Left renal pelvis (tissue), 4 donors: ENCODE data around the gene ARL6. TPM values are rescaled to one million over a fixed set of nuclear protein-coding genes. Genes with fewer than 3 reads are reported as not detected.

Source experiments
- DNase-seq, 4 donors: peaks; one replicate each; pipeline ENCODE4 v3.0.0-alpha.2; 2013; ENCODE audit warnings: low read depth in 4 of 4, low spot score in 3 of 4
- polyA plus RNA-seq, 4 donors: library from polyadenylated mRNA; unstranded; fragments of 120-200 nt; gene quantifications; one replicate each; pipeline ENCODE4 v1.2.1, GENCODE V29; 2013; ENCODE audit not compliant: insufficient read length in 4 of 4

Gene ARL6, protein sequence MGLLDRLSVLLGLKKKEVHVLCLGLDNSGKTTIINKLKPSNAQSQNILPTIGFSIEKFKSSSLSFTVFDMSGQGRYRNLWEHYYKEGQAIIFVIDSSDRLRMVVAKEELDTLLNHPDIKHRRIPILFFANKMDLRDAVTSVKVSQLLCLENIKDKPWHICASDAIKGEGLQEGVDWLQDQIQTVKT
- polyA plus RNA-seq, result 10 to 100 TPM; 11.4 to 19.1 (median 17.4) TPM

DNA sequence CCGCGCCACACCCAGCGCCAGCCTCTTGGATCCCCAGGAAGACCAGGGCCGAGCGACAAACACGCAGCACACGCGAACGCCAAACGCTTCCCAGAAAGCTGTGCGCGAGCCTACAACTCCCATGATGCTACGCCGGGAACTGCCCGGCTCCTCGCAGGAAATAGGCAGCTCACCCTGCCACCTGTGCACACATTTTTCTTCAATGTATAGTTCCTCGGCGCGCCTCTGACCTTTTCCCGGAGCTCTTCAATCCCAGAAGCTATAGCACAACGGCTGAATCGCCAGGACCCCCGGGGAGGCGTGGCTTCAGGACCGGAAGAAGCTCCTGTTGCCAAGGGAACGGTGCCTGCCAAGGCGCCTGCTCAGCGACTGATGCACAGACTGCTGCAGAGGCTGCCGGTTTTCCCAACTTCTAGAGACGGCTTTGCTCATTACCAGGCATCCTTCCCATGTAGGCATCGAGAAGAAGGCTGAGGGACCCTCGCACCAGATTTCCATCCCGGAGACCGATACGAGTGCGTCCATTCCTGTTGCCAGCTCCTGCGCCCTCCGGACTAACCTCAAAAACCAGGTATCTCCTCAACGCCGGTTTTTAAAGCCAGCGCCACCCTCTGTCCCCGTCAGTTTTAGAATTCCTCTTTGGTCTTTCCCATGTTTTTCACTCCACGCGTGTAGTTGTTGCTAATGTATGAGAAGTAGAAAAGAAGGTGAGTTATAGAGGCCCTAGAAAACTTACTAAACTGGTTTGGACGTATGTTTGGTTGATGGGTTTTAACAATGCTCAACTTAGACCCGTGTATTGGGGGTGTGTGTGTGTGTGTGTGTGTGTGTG is at the start of gene ARL6:
ARL6 (plus strand) TSS at position 352 of the 832 bp plus-strand sequence. CDS start 3,350 bp downstream, outside the sequence.
- peak; percentile 74 to 82 (median 76) for DNase-seq

DNA sequence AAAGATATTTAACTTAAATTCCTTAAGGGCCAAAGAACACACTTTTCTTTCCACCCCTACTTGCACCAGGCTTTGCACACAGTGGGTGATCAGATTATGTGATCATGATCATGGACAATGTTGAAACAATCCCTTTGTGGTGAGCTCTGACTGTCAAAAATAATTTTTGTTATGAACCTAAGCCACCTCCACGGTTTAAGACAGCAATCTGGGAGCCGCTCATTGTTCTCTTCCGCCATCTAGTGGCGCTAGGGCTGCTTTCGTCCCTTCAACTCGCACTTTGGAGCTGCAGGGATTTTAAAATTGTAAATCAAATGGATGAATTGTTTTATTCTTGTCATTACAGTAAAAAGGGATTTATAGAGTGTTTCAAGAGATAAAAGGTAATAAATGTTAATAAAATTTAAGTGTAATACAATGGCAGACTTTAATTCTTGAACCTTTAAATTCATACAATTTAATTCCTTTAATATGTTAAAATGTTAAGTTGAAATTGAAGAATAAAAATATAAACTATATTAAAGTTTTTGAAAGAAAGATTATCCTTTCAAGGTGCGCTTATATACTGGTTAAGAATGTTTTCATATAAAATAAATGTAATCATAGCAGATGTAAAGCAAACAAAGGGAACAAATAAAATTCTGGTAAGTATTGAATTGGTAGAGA is 45.3 kb upstream of the ARL6 start:
- DNase-seq, result peak; percentile 33 to 58 (median 52)

DNA sequence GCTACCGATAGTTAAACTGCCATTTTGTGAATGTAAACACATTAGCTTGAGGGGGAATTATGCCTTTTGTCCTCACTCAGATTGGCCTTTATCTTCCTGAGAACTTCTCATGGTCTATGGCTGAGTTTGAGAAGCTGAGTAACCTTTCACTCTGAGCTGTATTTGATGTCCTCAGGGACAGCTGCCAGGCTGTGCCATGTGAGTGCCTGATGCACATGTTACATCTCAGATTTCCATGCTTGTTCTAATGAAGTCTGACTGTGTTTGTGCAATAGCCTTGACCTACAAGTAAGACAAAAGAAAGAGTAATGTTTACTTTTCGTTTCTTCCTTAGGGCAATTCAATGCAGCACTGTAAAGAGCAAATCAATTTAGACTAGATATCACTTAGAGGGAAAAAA is 44.1 kb upstream of the ARL6 start:
- no peak for DNase-seq

DNA sequence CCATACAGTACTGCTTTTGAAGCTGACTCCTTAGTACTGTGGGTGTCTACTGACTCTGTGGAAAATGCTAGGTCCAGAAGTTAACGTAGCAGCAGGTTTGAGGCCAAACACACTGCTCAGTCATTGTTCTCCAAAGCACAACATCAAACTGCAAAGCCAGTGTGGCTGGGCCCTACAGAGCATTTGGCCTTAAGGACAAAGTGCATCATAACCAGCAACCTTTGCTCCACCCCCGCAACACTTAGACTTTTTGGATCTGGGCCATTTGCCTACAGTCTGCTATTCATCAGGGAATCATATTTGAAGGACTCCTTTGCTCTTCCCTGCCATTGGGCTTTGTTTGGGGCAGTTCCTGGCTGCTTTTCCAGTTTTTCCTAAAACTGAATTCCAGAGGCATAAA is 43.1 kb upstream of the ARL6 start:
- DNase-seq, result no peak

DNA sequence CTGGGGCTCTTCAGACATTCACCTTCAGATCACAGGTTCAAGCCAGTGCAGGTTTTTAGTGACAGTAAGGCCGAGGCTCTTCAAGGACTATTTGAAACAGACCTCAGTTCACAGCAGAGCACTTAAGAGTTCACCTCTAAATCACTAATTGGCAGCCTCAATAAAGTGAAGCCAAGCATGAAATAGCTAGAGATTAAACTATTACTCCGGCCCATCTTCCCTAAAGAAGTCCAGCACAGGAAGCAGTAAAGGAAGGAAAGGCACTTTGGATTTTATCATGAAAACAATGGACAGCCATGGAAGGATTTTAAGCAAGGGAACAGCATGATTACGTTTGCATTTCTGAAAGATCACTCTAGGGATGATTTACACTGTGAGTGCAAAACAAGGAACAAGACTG is 27.6 kb upstream of the ARL6 start:
- DNase-seq, result peak; percentile 38 to 54 (median 42)

DNA sequence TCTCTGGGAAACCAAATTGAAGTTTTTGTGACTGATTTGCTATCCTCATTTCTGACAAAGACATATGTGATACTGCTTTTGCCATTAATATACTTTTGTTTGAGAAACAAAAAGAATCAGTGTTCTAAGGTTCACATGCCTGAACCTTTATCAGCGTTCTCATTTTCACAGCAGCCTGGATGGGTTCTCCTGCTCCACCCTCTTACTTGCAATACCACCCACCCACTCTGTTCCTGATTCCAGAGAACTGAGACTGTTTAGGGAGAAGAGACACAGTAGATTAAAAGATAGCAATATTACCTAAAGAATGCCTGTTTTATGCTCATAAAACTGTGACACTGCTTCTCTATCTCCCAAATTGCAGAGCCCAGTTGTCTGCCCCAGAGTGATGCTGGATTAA is 25.8 kb upstream of the ARL6 start:
- DNase-seq, result no peak

DNA sequence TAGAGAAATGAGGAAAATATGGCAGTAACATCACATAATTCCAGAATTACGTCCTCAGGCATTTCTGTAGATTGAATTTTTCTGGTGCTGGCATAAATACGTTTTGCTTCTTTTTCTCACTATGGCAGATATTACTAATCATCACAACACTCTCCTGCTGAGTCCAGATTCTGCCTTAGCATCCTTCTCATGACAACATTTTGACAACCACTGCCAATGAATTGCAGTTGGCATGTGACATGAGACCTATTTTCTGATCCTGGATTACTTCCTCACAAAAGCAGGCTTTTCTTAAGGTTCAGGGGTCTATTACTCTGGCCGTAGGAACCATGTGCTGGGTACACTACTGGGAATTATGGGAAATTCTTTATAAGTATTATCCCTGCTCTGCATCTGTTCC is 22.5 kb upstream of the ARL6 start:
- no peak for DNase-seq

DNA sequence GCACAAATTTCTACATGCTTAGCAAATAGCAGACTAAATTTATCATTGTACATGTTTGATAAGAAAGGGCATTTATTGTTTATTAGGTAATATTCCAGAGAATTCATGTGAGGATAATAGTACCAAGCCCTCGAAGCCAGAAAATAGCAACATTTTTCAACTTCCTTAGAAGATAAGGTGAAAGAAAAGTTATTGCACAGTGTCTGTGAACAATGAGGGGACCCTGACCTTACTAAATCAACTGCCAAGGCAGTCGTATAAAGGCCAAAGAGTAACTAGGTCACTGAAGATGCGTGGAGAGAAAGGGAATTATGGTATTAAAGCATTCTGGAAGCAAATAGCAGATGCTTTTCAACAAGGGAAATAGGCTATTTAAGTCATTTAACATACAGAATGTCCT is 20.3 kb upstream of the ARL6 start:
- DNase-seq, result no peak

DNA sequence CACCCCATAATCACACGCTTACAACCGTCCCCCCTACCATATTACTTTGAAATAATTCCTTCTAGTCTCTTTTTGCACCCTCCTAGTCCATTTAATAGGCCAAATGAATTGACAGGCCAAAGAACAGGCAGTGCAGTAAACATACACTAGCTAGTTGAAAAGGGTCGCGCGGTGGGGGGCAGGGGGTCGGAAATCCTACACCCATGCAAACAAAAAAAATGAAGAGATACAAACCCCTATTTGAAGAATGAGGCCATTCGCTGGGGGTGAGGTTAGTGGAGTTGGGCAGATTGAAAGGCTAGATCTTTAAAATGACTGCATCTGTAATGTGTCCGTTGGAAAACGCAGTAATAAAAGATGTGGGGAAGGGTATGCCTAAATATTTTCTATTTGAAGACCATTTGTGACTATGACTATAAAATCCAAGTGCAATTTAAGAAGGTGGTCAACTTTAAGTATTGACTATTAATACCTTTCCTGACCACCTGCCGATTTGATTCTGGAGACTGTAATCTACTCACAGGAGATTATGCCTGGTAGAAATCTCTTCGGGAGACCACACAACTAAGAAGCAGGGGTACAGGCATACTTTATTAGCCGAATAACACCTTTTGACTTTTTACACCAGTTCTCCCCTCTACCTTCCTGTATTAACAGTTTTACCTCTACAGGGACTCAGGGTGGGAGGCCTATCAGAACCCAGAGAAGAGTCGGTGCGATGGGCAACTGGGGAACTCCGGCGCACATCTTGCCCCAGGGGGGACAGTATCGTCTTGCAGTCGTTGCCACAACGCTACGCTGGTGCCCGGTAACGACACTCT is 762 bp upstream of the ARL6 start:
- peak in 1 of 4 donors; percentile 12 for DNase-seq

DNA sequence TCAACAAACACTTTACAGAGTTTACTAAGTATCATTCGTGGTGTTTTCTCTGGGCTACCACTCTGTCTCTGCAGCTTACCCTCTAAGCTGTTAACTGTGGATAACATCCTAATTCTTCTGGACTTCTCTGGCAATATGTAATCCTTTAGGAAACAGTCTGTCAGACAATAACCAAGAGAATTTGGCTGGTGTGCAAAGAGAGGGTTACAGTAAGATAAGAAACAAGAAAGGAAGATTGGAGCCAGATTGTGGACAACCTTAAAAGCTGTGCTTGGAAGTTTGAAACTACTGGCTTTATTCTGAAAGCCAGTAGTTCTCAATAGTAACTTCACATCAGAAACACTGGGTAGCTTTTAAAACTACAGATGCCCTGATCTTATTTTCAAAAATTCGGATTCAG is 778 bp downstream of the ARL6 start:
- no peak for DNase-seq

DNA sequence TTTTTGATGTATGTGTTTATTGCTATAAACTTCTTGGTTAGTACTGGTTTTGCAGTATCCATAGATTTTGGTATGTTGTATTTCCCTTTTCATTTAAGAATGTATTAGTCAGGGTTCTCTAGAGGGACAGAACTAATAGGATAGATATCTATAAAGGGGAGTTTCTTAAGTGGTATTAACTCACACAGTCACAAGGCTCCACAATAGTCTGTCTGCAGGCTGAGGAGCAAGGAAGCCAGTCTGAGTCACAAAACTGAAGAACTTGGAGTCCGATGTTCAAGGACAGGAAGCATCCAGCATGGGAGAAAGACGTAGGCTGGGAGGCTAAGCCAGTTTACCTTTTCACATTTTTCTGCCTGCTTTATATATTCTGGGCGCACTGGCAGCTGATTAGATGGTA is 8.4 kb downstream of the ARL6 start:
- DNase-seq, result no peak

DNA sequence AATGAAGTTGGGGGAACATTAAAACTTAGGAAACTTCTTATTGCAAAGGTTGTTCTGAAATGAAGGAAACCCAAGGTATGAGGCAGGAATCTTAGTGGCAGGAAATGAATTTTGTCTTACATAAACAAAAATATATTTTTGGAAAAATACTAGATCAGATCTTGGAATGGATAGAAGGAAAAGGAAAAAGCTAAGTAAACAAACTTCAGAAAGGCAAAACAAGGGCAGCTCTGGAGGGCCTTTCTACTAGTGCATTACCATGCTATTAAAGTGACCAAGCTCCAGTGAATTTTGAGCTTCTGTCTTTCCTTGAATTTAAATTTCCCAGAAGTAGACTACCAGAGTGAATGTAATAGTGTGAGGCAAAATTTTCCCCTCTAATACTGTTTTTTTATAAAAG is 13.6 kb downstream of the ARL6 start:
- no peak for DNase-seq

DNA sequence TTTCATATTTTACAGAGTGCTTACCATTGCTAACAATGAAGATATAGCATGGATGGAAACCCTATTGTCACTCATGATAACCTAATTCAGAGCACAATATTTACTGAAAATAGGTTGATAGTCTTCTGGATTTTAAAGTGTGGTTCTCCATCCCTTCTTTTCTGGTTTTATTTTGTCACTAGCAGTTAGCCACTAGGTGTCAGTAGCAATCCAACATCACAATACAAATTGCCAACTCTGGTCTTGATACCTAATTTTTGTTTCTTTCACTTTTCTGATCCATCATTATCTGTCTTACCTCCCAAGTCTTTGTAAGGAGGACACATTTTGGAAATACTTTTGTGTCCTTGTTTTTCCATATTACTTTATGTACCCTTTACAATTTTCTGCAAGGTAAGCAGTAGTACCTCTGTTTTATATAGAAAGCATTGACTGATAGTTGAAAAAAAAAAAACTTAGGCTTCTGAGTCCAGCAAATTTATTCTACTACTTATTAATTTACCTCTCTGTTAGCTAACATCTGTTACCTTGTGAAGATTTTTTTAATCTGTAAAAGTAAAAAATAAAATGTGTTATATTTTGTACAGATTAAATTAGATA is 29.0 kb downstream of the ARL6 start:
- DNase-seq, result peak; percentile 10 to 40 (median 30)

DNA sequence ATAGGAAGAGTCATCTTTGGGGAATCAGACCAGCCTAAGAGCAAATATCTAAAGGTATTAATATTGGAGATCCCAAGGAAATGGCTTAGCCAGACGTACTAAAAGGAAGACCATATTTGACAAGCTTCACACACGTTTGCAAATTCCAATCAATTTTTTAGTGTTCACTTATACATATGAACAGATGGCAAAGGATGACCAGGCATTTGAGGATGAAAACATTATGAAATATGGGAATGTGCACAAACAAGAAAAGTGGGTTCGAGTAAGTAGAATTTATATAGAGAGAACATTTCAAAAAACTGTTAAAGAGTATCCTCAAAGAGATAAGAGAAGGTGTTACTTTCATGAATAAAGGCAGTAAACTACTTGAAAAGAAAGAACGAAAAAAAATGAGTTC is 31.4 kb downstream of the ARL6 start:
- no peak for DNase-seq

DNA sequence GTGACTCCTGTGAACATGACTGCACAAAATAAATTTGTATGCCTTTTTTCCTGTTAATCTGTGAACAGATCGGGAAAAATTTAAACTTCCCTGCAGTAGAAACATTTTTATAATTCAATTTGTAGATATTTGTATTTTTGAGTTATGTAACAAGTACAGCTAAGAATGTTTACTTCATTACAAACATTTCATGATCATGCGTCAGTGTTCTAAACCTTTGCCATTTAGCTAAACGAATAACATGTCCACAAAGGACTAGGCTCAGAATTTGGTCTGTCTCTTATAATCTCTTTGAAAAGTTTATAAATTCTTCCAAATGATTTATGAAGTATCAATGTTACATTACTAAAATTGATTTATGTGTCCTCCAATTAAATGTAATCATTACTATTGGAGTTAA is 39.9 kb downstream of the ARL6 start:
- no peak for DNase-seq

DNA sequence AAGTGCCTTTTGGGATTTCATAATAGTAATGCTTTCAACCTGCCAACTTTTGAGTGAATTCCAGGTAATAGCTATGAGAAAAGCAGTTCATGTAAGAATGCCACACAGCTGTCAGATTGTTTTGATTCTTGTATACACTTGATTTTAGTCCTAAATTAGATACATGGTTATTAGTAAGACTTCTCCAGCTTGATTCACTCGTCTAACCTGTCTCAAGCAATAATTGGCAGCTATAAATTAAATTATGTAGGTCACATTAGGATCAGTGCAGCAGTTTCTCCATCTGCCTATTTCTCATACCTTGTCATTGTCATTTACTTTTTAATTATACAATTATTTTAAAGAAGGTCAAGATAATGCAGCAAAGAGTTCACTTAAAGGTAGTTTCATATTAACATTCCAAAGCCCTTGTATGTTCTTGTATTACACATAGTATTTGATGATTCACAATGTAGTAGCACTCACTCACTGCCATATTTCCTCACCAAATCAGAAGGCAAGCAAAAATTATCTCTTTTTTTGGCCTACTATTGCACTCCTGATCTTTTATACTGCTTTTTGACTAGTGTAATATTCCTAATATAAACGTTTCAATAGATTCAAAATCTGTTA is 46.3 kb downstream of the ARL6 start:
- DNase-seq, result no peak

DNA sequence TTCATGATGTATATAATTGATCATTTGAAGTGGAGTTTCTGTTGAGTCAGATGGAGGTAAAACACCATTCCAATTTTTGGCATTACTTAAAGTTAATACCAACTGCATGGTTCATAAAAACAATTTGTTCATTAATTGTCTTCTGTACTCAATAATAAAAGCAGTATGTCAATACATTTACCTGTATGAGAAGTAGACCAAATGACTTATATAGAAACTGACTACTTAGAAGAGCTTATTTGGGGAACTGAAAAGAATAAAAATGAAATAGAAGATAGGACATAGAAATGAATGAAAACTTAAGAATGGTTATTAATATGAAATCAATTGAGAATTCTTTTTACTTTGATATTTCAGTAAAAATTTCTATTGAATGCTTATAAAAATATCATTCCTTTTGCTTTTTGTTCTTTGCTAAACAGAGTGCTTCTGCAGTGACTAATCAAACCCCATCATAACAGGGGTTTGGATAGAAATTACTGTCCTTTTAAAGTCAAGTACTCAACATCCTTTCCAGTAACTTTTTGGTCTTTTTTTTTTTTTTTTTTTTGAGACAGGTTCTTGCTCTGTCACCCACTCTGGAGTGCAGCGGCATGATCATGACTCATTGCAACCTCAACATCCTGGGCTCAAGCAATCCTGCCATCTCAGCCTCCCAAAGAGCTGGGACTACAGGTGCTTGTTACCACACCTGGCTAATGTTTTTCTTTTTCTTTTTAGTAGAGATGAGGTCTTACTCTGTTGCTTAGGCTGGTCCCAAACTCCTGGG is 50.8 kb downstream of the ARL6 start:
- DNase-seq, result no peak

DNA sequence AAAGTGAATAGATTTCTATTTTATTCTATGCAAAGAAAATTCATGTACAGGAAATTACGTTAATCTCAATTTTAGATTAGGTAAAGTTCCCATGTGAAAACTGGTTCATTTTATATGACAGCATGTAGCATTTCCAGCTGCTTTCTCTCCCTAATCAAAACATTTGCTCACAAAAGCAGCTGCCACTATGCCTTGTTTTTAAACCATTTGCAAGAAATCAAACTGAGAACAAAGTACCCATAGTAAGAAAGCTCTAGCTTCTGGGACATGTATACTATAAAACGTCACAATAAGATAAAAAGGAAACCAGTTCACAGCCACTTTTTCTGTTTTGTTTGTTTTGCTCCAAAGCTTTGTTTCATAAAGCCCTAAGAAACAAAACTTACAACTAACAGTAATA is 52.3 kb downstream of the ARL6 start:
- DNase-seq, result no peak

DNA sequence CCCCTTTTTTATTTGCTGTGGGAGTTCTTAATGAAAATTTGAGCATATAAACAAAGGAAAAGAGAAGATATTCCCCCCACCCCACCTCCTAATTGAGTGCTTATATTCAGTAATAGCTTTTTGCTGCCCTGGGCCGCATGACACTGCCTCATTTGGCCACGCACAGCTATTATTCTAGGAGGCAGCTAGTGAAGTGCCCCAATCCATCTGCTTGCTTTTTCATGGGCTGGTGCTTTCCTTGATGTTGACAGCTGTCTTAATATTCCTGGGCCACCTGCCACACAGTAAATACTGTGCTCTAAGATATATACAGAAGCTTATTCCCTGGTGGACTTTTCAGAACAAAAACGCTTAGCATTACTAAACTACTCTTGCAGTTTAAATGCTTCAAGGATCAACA is 53.4 kb downstream of the ARL6 start:
- DNase-seq, result no peak
